Measurements from ENCODE around the gene FAM193A.
A peak's percentile ranks its signal among the peaks of the same experiment; 100 is the strongest.
"Not testable (repeated sequence)": the region's sequence is repeated elsewhere in the genome, so short reads cannot be mapped to it uniquely, and the experiment has no call there.

FAM193A gene

DNA sequence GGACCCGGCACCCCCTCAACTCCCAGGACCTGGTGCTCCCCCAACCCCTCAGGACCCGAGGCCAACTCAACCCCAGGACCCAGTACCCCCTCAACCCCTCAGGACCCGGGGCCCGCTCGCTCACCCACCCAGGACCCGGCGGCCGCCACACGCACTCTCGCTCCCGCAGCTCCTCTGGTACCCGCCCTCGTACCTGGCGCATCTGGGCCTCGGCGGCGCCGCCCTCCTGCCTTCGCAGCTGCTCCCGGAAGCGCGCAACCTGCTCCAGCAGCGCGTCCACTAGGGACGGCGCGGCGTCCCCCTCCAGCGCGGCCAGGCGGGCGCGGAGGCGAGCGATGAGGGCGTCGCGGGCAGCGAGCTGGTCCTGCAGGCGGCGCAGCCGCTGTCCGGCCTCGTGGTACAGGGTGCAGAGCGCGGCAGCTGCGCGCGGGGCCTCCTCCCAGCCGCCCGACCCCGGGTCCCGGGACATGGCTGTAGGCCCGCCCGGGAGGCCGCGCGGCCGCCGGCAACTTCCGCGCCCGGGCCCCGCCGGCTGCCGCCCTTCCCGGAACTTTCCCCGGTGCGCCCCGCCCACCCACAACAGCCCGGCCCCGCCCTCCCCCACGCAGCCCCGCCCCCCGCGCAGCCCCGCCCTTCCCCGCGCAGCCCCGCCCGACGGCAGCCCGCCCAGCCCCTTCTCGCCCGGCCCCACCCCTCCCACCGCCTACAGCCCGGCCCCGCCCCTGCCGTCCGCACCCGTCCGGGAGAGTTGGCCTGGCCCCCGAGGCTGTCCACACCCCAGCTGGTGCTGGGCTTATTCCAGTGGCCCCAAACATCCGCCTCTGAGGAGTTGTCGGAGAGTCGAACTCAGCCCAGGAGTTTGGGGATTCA is 219.6 kb downstream of the FAM193A start, which contains the start of gene TNIP2:
TSS of gene TNIP2 (minus strand) at position 516 of the 870 bp plus-strand sequence. CDS start at position 469, 47 bp downstream.
- peak; percentile 86 for DNase-seq

DNA sequence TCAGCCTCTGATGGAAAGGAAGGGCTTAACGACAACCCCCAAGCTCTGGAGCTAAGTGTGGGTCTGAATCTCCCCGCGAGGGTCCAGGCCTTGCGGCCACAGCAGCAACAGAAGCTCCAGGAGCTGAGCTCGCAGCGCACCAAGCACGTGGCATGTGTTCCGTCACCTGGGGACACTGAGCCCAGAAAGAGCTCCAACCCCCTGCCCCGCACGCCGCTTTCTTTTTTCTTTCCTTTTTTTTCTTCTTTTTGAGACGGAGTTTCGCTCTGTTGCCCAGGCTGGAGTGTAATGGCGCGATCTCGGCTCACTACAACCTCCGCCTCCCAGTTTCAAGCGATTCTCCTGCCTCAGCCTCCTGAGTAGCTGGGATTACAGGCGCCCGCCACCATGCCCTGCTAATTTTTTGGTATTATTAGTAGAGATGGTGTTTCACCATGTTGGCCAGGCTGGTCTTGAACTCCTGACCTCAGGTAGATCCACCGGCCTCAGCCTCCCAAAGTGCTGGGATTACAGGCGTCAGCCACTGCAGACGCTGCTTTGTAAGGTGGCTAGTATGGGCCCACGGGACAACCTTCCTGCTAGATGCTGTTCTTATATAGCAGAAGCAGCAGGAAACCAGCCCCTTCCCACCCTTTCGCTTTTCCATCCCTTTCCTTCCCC is 220.4 kb downstream of the FAM193A start:
- DNase-seq, result no peak

DNA sequence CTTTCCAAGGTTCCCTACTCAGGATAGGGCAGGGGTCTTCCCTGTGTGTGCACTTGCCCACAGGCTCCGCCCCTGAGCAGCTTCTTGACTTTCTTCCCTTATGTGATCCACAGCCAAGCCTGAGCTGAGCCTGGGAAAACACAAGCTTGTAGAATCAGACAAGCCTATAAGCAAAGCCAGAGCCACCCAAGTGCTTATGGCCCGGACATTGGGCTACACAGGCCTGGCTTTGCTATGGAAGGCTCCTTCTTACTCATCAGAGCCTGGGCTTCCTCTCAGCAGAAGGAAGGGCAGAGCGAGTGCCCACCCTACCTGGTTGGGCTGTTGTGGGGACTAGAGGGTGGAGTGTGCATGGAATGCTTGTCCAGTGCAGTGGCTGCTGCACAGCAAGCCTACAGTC is 221.0 kb downstream of the FAM193A start:
- DNase-seq, result no peak

DNA sequence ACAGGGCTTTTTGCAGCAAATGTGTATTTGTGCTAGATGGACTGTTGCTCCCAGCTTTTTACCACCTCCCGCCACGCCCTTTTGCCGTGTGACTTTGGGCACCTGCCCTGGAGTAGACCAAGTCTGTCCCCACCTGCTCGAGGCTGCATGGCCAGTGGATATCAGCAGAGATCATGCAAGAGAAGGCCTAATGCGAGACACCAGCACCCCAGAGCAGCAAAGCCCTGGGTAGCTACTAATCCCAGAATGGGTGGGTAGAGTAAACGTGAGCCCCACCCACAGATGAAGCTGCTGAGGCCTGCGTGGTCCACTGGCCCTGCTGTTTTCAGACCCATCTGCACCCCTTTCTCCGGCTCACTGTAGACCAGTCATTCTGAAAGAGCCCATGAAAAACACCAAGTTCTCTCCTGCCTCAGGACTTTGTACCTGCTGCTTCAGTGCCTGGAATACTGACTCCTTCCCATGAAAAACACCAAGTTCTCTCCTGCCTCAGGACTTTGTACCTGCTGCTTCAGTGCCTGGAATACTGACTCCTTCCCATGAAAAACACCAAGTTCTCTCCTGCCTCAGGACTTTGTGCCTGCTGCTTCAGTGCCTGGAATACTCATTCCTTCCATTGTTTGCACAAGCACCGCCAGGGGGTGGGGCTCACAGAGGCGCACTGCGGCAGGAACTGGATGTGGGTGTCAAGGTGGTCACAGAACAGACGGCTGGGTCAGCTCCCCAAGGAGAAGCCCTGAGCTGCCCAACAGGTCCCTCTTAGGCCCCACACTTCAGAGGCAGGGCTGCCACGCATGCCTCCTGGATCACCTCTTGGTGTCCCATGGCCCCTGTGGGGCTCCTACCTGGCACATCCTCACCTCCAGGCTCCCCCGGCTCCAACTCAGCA is 224.8 kb downstream of the FAM193A start:
- peak; percentile 56 for DNase-seq

DNA sequence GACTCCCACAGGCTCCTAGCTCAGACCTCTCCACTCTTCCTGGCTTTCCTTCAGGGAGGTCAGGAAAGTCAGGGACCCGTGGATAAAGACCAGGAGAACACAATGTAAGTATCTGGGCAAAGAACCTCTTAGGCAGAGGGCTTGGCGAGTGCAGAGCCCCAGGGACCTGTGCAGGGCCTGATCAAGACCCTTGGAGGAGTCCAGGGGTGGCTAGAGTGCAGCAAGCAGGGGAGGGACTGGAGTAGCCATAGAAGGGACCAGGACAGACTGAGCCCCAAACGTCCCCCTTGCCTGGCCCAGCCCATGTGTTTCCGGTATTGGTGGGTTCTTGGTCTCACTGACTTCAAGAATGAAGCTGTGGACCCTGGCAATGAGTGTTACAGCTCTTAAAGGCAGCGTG is 225.6 kb downstream of the FAM193A start:
- no peak for DNase-seq

DNA sequence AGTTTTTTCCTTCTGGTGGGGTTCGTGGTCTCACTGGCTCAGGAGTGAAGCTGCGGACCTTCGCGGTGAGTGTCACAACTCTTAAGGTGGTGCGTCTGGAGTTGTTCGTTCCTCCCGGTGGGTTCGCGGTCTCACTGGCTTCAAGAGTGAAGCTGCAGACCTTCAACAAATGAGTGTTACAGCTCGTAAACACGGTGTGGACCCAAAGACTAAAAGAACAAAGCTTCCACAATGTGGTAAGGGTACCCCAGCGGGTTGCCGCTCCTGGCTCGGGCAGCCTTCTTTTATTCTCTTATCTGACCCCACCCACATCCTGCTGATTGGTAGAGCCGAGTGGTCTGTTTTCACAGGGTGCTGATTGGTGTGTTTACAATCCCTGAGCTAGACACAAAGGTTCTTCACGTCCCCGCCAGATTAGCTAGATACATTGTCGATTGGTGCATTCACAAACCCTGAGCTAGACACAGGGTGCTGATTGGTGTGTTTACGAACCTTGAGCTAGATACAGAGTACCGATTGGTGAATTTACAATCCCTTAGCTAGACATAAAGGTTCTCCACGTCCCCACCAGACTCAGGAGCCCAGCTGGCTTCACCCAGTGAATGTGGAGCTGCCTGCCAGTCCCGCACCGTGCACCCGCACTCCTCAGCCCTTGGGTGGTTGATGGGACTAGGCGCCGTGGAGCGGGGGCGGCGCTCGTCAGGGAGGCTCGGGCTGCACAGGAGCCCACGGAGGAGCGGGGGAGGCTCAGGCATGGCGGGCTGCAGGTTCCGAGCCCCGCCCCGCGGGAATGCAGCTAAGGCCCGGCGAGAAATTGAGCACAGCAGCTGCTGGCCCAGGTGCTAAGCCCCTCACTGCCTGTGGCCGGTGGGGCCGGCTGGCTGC is 226.3 kb downstream of the FAM193A start:
- DNase-seq, result not testable (repeated sequence)

DNA sequence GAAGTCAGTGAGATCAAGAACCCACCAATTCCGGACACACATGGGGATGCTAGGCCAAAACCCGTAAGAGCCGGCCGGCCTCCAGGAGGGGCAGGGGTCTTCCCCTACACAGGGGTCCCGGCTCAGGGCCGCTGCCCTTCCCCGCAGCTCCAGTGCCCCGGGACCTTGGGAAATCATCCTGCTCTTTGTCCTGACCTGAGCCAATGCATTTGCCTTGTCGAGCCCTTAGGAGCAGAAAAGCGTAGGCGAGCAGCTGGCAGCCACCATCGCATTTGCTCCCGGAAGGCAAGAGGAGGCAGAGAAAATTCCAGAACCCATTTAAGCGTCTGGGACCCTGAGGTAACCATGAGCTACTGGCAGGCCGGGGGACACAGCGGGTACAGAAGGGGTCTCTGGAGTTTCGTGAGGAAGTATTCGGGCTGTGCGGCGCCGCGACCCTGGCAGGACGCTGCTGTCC is 227.1 kb downstream of the FAM193A start:
- DNase-seq, result no peak

DNA sequence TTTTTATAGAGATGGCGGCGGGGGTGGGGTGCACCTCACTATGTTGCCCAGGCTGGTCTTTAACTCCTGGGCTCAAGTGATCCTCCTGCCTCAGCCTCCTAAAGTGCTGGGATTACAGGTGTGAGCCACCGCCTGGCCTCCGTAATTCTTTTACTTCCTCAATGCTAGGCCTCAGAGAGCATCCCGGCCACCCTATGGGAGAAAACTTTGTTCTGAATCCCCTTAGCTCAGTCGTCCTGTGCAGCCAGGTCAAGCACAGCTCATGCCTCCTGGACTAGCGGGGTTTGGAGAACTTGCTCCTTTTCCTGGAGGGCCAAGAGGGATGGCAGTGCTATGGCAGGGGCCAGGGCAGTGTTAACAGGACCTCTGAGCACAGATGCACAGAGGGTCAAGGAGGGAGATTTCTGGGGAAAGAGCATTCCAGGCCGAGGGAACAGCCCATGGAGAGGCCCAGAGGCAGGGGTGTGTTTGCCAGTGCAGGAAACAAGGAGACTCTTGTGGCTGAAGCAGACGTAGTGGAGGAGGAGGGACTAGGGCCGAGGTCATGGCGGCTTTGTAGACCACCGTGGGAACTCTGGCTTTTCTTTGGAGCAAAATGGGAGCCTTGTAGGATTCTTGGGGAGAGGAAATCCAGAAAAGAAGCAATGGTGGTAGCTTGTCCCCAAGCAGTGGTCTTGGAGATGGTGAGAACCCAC is 229.5 kb downstream of the FAM193A start:
- no peak for DNase-seq

DNA sequence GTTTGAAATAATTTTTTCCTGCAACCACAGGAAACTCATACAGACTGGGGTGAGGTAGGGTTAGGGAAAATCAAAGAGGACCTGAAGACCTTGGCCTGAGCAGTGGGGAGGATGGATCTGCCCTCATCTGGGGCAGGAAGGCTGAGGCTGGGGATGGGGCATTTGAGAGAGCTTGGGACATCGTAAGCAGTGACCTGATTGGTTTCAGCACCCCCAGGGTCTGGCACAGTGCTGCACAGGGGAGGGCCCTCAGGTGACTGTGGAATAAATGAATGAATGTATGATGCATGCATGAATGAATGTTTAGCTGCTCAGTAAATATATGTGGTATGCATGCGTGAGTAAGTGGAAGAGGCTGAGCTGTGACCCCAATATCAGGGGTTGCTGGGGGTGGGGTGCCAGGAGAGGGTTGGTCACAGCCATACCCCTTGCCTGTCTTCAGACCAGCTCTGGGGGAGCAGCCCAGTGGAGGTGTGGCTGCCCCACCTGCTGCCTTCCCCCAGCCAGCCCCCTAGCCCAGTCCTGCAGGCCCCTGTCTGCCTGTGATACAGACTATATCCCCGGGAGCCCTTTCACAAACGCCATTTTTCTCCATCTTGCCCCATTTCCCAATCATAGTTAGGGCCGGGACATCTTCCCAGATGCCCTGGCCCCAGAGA is 230.7 kb downstream of the FAM193A start:
- no peak for DNase-seq

DNA sequence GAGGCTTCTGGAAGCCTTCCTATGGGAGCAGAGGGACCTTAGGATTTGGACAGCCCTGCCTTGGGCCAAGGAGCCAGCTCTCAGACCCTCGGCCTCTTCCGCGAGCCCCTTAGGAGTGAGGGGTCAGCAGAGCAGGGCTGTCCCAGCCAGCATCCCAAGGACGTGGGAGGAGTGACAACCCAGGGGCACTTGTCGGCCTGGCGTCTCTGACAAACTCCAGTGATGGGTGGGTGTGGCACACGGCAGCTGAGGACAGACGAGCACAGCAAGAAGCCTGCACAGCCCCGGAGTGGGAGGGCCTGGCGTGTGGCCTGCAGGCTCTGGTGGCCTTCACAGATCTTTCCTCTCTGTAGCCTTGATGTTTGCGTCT is 231.2 kb downstream of the FAM193A start:
- no peak for DNase-seq

DNA sequence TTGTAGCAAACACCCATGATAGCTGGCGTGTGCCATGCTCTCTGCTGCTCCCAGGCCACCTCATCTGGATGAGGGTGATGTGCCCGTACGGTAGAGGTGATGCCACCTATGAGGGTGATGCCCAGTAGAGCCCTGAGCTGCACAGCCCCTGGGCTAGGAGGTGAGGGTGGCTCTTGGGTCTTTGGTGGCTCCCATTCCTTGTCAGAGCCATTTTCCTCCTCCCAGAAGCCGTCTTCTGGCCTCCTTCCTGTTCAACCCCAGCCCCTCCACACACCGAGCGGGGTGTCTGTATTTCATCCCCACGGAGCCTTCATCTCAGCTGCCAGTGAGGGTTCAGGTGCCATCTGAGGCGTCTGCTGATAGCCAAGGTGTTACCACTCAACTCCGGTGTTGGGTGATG is 231.7 kb downstream of the FAM193A start:
- no peak for DNase-seq

DNA sequence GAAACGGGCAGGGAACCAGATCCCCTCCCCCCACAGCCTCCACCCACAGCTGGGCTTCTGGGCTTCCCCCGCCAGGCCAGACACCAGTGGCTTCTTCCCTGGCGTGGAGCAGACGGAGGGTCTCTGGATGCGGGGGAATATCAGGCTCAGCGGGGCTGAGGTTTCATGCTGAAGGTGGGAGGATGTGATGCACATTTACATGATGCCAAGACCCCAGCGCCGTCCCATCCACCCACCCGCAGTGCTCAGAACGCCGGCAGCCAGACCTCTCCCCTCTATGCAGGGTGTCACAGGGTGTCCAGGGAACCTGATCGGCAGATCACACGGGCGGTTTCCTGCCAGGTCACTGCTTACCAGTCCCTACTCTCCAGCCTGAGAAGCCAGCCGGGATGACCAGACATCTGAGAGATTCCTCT is 232.5 kb downstream of the FAM193A start:
- DNase-seq, result no peak

DNA sequence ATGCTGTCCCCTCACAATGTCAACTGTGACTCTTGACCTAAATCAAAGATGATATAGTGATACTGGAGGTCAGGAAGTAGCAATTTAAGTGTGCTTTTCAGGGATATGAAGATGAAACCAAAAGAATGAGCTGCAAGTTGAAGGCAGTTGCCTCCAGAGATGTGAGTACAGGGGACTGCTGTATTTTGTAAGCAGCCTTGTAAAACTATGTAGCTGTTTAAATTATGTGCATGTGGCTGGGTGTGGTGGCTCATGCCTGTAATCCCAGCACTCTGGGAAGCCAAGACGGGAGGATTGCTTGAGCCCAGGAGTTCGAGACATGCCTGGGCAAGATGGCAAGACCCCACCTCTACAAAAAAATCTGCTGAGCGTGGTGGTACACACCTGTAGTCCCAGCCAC is 234.8 kb downstream of the FAM193A start:
- no peak for DNase-seq

DNA sequence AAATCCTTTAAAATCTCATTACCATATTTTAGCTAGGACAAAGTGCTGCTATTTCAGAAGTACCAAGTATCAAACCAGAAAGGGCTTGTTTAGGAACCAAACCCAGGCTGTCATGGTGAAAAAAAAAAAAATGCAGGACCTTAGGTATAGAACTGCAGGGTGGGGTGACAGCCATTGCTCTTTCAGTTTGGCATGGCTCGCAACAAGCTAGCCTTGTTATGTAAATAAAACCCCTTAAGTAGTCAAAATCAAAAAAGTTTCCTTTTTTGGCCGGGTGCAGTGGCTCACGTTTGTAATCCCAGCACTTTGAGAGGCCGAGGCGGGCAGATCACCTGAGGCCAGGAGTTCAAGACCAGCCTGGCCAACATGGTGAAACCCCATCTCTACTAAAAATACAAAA is 244.2 kb downstream of the FAM193A start:
- DNase-seq, result not testable (repeated sequence)

DNA sequence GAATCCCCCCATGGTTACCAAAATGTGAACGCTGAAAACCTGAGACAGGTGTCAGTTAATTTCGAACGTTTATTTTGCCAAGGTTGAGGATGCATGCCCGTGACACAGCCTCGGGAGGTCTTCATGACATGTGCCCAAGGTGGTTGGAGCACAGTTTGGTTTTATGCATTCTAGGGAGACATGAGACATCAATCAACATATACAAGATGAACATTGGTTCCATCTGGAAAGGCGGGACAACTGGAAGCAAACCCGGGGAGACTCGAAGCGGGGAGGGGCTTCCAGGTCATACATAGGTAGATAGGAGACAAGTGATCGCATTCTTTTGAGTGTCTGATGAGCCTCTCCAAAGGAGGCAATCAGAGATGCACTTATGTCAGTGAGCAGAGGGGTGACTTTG is 245.5 kb downstream of the FAM193A start:
- DNase-seq, result no peak

Data from hematopoietic multipotent progenitor cell treated with erythropoietin and hydrocortisone succinate and interleukin-3 and kit ligand, for 4 days (in vitro differentiated cells).